Activated naive CD4-positive, alpha-beta T cell treated with anti-CD3 and anti-CD28 coated beads, Interleukin-2, amount 50 U/mL, for 24 hours (primary cell): Measurements from ENCODE around the gene ETNK1.
A peak's percentile ranks its signal among the peaks of the same experiment; 100 is the strongest.
"Not testable (repeated sequence)": the region's sequence is repeated elsewhere in the genome, so short reads cannot be mapped to it uniquely, and the experiment has no call there.

ENCODE experiments used
- H3K27ac Mint-ChIP-seq: one replicate; pipeline ENCODE4 v1.8.0; 2021; ENCODE audit warnings: mild to moderate bottlenecking, mixed read lengths
- H3K27me3 Mint-ChIP-seq: one replicate; pipeline ENCODE4 v1.8.0; 2021; ENCODE audit warnings: mixed read lengths
- H3K36me3 Mint-ChIP-seq: one replicate; pipeline ENCODE4 v1.8.0; 2021; ENCODE audit warnings: mixed read lengths
- H3K4me1 Mint-ChIP-seq: one replicate; pipeline ENCODE4 v1.8.0; 2021; ENCODE audit warnings: mixed read lengths
- H3K4me3 Mint-ChIP-seq: one replicate; pipeline ENCODE4 v1.8.0; 2021; ENCODE audit warnings: mild to moderate bottlenecking, mixed read lengths
- H3K9me3 Mint-ChIP-seq: one replicate; pipeline ENCODE4 v1.8.0; 2021; ENCODE audit warnings: mixed read lengths

The ETNK1 gene, protein sequence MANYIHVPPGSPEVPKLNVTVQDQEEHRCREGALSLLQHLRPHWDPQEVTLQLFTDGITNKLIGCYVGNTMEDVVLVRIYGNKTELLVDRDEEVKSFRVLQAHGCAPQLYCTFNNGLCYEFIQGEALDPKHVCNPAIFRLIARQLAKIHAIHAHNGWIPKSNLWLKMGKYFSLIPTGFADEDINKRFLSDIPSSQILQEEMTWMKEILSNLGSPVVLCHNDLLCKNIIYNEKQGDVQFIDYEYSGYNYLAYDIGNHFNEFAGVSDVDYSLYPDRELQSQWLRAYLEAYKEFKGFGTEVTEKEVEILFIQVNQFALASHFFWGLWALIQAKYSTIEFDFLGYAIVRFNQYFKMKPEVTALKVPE

DNA sequence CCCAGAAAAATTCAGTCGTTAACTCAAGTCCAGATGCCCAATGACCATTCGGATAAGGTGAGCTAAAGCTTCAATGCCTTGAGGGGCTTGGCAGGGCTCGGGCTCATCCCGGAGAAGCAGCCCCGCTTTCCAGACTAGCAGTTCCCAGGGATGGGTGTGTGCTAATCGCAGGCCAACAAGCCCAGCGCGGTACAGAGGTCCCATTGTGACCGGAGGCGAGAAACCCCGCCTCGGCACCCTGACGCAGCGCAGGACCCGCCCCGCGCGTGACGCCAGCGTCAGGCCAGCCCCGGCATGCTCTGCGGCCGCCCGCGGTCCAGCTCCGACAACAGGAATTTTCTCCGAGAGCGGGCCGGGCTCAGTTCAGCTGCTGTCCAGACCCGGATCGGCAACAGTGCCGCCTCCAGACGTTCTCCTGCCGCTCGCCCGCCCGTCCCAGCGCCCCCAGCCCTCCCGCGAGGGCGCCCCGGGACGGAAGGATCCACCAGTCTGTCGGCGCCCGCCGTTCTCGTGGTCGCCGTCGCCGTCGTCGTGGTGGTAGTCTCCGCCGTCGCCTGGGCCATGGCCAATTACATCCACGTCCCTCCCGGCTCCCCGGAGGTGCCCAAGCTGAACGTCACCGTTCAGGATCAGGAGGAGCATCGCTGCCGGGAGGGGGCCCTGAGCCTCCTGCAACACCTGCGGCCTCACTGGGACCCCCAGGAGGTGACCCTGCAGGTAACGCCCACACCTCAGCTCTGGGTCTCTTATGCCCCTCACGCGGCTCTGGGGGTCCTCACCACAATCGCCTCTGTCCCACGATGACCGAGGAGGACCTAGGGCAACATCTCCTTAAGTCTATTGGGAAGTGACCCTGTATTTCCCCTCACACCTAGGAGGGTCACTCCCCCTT, at the start of gene ETNK1:
TSS of gene ETNK1 (plus strand) at position 302 of the 892 bp plus-strand sequence. CDS start at position 562, 260 bp downstream.
- H3K4me1 Mint-ChIP-seq: peaks cover 44% of the 10 kb centered on the region

DNA sequence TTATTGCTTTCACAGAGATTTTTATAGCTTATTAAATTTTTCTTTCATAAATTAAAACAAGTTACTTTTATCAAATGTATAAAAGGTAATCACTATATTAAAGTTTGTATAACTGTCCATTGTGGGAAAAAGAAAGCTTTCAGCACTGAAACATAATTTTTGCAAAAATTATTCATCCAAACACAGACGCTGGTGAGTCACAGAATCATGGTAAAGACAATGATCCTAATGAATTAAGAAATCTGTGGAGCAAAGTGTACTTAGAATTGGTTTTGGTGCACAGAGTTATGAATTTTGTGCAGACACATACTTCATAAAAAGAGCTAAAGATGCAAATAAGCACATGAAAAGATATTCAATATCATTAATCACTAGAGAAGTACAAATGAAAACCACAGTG, 48.9 kb upstream of the ETNK1 start:
- Mint-ChIP-seq H3K4me1 (no peaks in the 10 kb centered on the region), H3K27ac (no peak overlapping the region), H3K27me3 (no peaks in the 10 kb centered on the region), H3K4me3 (no peak overlapping the region), H3K36me3 (no peaks in the 10 kb centered on the region), H3K9me3 (no peaks in the 10 kb centered on the region)

More for the DNA sequence above, at the start of gene ETNK1:
- Mint-ChIP-seq H3K27me3 (no peaks in the 10 kb centered on the region), H3K27ac (peak within 1 kb of the TSS; percentile 98), H3K4me3 (peak within 1 kb of the TSS; percentile 98), H3K9me3 (no peaks in the 10 kb centered on the region), H3K36me3 (peaks cover 3% of the 10 kb centered on the region)

DNA sequence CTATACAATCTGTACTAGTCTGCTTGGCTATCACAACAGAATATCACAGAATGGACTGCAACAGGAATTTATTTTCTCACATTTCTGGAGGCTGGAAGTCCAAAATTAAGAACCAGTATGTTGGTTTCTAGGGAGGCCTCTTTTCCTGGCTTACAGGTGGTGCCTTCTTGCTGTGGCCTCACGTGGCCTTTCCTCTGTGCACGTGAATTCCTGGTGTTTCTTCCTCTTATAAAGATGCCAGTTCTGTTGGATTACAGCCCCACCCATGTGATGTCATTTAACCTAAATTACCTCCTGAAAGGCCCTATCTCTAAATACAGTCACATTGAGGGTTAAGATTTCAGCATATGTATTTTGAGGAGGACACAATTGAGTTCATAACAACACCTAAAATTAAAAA, 48.5 kb upstream of the ETNK1 start:
- Mint-ChIP-seq H3K36me3 (no peaks in the 10 kb centered on the region), H3K27me3 (no peaks in the 10 kb centered on the region), H3K4me1 (no peaks in the 10 kb centered on the region), H3K4me3 (no peak overlapping the region), H3K27ac (no peak overlapping the region), H3K9me3 (no peaks in the 10 kb centered on the region)

GRCh38 chr12:22577667-22578066, 47.3 kb upstream of the ETNK1 start:
- Mint-ChIP-seq H3K36me3 (no peaks in the 10 kb centered on the region), H3K27me3 (no peaks in the 10 kb centered on the region), H3K27ac (no peak overlapping the region), H3K9me3 (no peaks in the 10 kb centered on the region), H3K4me1 (no peaks in the 10 kb centered on the region), H3K4me3 (no peak overlapping the region)

- no peak overlapping the region for H3K27ac Mint-ChIP-seq
- H3K36me3 Mint-ChIP-seq: no peaks in the 10 kb centered on the region
- H3K4me3 Mint-ChIP-seq: no peak overlapping the region
- no peaks in the 10 kb centered on the region for H3K27me3 Mint-ChIP-seq
- H3K9me3 Mint-ChIP-seq: no peaks in the 10 kb centered on the region
- no peaks in the 10 kb centered on the region for H3K4me1 Mint-ChIP-seq
Observed at GRCh38 chr12:22578328-22578727, 46.6 kb upstream of the ETNK1 start.

- H3K36me3 Mint-ChIP-seq: no peaks in the 10 kb centered on the region
- H3K4me3 Mint-ChIP-seq: no peak overlapping the region
- H3K9me3 Mint-ChIP-seq: no peaks in the 10 kb centered on the region
- no peak overlapping the region for H3K27ac Mint-ChIP-seq
- H3K4me1 Mint-ChIP-seq: peaks cover 3% of the 10 kb centered on the region
- H3K27me3 Mint-ChIP-seq: peaks cover 1% of the 10 kb centered on the region
Observed at GRCh38 chr12:22588817-22589216, 36.2 kb upstream of the ETNK1 start.

DNA sequence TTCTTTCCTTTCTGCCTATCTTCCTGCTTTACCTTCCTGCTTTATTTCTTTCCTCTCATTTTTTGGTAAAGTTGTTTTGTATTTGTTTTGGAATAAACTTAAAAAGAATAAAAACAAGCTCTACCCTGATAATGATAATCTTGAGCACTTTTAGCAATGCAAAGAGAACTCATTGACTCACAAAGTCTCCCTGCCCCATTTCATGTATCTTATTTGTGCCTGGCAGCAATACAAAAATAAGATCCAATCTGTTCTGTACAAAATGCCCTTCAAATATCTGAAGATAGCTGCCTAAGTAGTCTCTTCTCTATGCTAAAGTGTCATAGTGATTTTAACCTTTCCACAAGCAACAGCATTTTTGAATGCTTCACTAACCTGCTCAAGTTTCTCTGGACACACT, 31.1 kb upstream of the ETNK1 start:
- Mint-ChIP-seq H3K4me1 (peaks cover 15% of the 10 kb centered on the region), H3K36me3 (no peaks in the 10 kb centered on the region), H3K27ac (peak overlapping the region; percentile 2)

GRCh38 chr12:22597539-22597938, 27.4 kb upstream of the ETNK1 start:
- not testable (repeated sequence) for H3K36me3 Mint-ChIP-seq, H3K27ac Mint-ChIP-seq, H3K27me3 Mint-ChIP-seq, H3K4me3 Mint-ChIP-seq, H3K9me3 Mint-ChIP-seq
- H3K4me1 Mint-ChIP-seq: peaks cover 15% of the 10 kb centered on the region

More for the DNA sequence above, 31.1 kb upstream of the ETNK1 start:
- Mint-ChIP-seq H3K27me3 (no peaks in the 10 kb centered on the region), H3K4me3 (no peak overlapping the region), H3K9me3 (no peaks in the 10 kb centered on the region)

DNA sequence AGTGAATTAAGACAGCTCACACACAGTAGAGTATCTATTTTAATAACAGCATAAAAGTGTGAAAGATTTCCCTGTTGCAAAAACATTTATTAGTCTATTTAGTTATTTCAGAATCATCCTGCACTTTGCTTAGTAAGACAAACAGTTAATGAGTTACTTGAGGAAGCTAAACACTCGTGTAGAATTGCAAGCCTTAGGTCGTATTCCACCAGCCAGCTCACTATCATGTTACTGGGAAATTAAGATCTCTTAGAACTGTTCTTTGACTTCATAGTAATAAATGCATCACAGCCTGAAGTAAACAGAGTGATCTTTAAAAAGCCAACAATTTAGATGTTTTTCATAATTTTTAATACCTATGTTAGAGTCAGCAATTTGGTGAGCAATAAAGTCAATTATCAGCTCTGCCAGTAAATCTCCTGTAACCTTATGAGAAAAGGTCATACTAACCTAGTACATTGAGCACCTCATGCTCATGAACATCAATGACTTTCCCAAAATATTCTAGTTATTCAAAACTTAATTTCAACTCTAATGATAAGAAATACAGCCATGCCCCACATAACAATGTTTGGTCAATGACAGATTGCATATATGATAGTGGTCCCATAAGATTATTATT, 26.7 kb upstream of the ETNK1 start:
- H3K27ac Mint-ChIP-seq: no peak overlapping the region
- no peak overlapping the region for H3K4me3 Mint-ChIP-seq
- no peaks in the 10 kb centered on the region for H3K27me3 Mint-ChIP-seq
- peaks cover 15% of the 10 kb centered on the region for H3K4me1 Mint-ChIP-seq
- H3K36me3 Mint-ChIP-seq: no peaks in the 10 kb centered on the region
- H3K9me3 Mint-ChIP-seq: no peaks in the 10 kb centered on the region

DNA sequence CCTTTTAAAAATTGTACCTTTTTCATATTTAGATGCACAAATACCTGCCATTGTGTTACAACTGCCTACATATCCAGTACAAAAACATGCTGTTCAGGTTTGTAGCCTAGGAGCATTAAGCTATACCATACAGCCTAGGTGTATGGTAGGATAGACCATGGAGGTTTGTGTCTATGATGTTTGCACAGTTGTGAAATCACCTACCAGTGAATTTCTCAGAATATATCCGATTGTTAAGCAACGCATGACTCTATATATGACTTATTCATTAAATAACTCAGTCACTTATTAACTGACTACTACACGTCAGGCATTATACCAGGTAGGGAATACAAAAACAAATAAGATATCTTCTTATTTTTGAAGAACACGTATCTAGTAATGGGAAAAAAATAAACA, 26.2 kb upstream of the ETNK1 start:
- peaks cover 13% of the 10 kb centered on the region for H3K4me1 Mint-ChIP-seq
- H3K36me3 Mint-ChIP-seq: no peaks in the 10 kb centered on the region
- no peaks in the 10 kb centered on the region for H3K27me3 Mint-ChIP-seq
- H3K4me3 Mint-ChIP-seq: no peak overlapping the region
- no peaks in the 10 kb centered on the region for H3K9me3 Mint-ChIP-seq
- H3K27ac Mint-ChIP-seq: no peak overlapping the region

- Mint-ChIP-seq H3K36me3 (no peaks in the 10 kb centered on the region), H3K4me3 (no peak overlapping the region), H3K4me1 (peaks cover 9% of the 10 kb centered on the region), H3K27ac (no peak overlapping the region), H3K27me3 (no peaks in the 10 kb centered on the region), H3K9me3 (no peaks in the 10 kb centered on the region)
Observed at GRCh38 chr12:22600181-22600580, 24.8 kb upstream of the ETNK1 start.

GRCh38 chr12:22609501-22609900, 15.5 kb upstream of the ETNK1 start:
- H3K27me3 Mint-ChIP-seq: no peaks in the 10 kb centered on the region
- H3K4me1 Mint-ChIP-seq: no peaks in the 10 kb centered on the region
- peaks cover 6% of the 10 kb centered on the region for H3K9me3 Mint-ChIP-seq
- no peaks in the 10 kb centered on the region for H3K36me3 Mint-ChIP-seq
- H3K27ac Mint-ChIP-seq: no peak overlapping the region
- H3K4me3 Mint-ChIP-seq: no peak overlapping the region

DNA sequence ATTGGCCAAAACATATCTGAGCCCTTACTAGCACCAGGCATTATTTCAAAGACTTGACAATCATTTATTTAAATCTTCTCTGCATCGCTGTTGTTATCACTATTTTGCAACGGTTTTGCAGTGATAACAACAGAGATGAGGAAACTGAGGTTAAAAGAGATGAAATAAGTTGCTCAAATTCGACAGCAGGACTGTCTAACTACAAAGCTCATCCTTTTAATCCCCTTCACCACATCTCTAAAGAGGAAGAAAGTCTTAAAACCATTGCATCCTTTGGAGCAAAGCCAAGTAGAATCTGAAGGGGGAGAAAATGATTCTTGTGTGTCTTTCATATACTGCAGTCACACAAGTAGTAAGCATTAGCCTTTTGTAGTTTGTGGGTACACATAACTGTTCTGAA, 14.8 kb upstream of the ETNK1 start:
- H3K36me3 Mint-ChIP-seq: peaks cover 1% of the 10 kb centered on the region
- H3K9me3 Mint-ChIP-seq: peaks cover 6% of the 10 kb centered on the region
- H3K27me3 Mint-ChIP-seq: no peaks in the 10 kb centered on the region
- H3K4me3 Mint-ChIP-seq: no peak overlapping the region
- H3K27ac Mint-ChIP-seq: no peak overlapping the region
- H3K4me1 Mint-ChIP-seq: no peaks in the 10 kb centered on the region

- not testable (repeated sequence) for H3K27me3 Mint-ChIP-seq, H3K4me3 Mint-ChIP-seq, H3K9me3 Mint-ChIP-seq, H3K4me1 Mint-ChIP-seq, H3K27ac Mint-ChIP-seq, H3K36me3 Mint-ChIP-seq
Observed at GRCh38 chr12:22612822-22613221, 12.1 kb upstream of the ETNK1 start.

GRCh38 chr12:22615963-22616501, 8.9 kb upstream of the ETNK1 start:
- H3K9me3 Mint-ChIP-seq: peaks cover 6% of the 10 kb centered on the region
- H3K4me1 Mint-ChIP-seq: no peaks in the 10 kb centered on the region
- H3K27ac Mint-ChIP-seq: no peak overlapping the region
- H3K27me3 Mint-ChIP-seq: no peaks in the 10 kb centered on the region
- no peak overlapping the region for H3K4me3 Mint-ChIP-seq
- H3K36me3 Mint-ChIP-seq: peaks cover 1% of the 10 kb centered on the region
